Measurements from ENCODE around the gene WT1.
A peak's percentile ranks its signal among the peaks of the same experiment; 100 is the strongest.
"Not testable (repeated sequence)": the region's sequence is repeated elsewhere in the genome, so short reads cannot be mapped to it uniquely, and the experiment has no call there.

The WT1 gene

GRCh38 chr11:32385998-32386397, 49.3 kb downstream of the WT1 start:
- DNase-seq: no peak

- DNase-seq: no peak
These were observed 52.8 kb downstream of the WT1 start for GRCh38 chr11:32382339-32383049.

- no peak for DNase-seq
These were observed 54.2 kb downstream of the WT1 start for GRCh38 chr11:32381179-32381578.

- no peak for DNase-seq
These were observed 55.6 kb downstream of the WT1 start for GRCh38 chr11:32379719-32380118.

GRCh38 chr11:32375826-32376225, 59.5 kb downstream of the WT1 start:
- DNase-seq: no peak

GRCh38 chr11:32374261-32374711, 61.1 kb downstream of the WT1 start:
- DNase-seq: peak; percentile 75

- DNase-seq: not testable (repeated sequence)
These were observed 65.4 kb downstream of the WT1 start for GRCh38 chr11:32369987-32370386.

- DNase-seq: no peak
These were observed 68.7 kb downstream of the WT1 start for GRCh38 chr11:32366666-32367065.

- no peak for DNase-seq
These were observed 70.1 kb downstream of the WT1 start for GRCh38 chr11:32365192-32365591.

GRCh38 chr11:32358729-32359128, 76.6 kb downstream of the WT1 start:
- DNase-seq: no peak

GRCh38 chr11:32353884-32354283, 81.5 kb downstream of the WT1 start:
- no peak for DNase-seq

GRCh38 chr11:32348502-32348901, 86.8 kb downstream of the WT1 start:
- DNase-seq: no peak

- DNase-seq: no peak
These were observed 90.4 kb downstream of the WT1 start for GRCh38 chr11:32344946-32345345.

GRCh38 chr11:32343325-32344008, 91.9 kb downstream of the WT1 start:
- peak; percentile 9 for DNase-seq

GRCh38 chr11:32341620-32342613, 93.4 kb downstream of the WT1 start:
- DNase-seq: no peak

- DNase-seq: no peak
These were observed 95.2 kb downstream of the WT1 start for GRCh38 chr11:32340181-32340580.

Data from activated CD4-positive, alpha-beta T cell treated with anti-CD3 and anti-CD28 coated beads, Interleukin-10, Interleukin-2, amounts not matched to agents 100 ng/mL and 50 ng/mL, durations not matched to agents 16 hours and 8 hours (primary cell).